Brain microvascular endothelial cell (primary cell): Measurements from ENCODE around the gene OPRL1.

Experiments
- DNase-seq: peaks from one replicate; pipeline ENCODE4 v3.0.0-alpha.2; 2020
- H3K27ac ChIP-seq: fragments of 250-450 bp; sonication (Bioruptor Pico); 2 replicates; pipeline ENCODE4 v1.5.1; 2020; ENCODE audit warnings: mild to moderate bottlenecking, moderate library complexity
- H3K27me3 ChIP-seq: fragments of 250-450 bp; sonication (Bioruptor Pico); replicated peaks from 2 replicates; pipeline ENCODE4 v1.5.1; 2020; ENCODE audit warnings: mild to moderate bottlenecking
- H3K36me3 ChIP-seq: fragments of 250-450 bp; sonication (Bioruptor Pico); replicated peaks from 2 replicates; pipeline ENCODE4 v1.5.1; 2020; ENCODE audit warnings: mild to moderate bottlenecking
- H3K4me3 ChIP-seq: 2 replicates; pipeline ENCODE4 v1.5.1; 2011; ENCODE audit warnings: low read depth, mild to moderate bottlenecking, control low read depth, low read length, moderate library complexity
- CTCF ChIP-seq: IDR thresholded peaks from 2 replicates; pipeline ENCODE4 v1.5.1; 2011; ENCODE audit warnings: low read depth, mild to moderate bottlenecking, moderate library complexity, low read length, control low read depth, inconsistent platforms; ENCODE audit errors: missing control alignments
- in situ Hi-C: cut with HindIII; loops from 2 replicates; pipeline ENCODE4 v1.10.0; 2017; ENCODE audit warnings: low sequenced_read_pairs, low pct_ligation_motif_present

Gene OPRL1

DNA sequence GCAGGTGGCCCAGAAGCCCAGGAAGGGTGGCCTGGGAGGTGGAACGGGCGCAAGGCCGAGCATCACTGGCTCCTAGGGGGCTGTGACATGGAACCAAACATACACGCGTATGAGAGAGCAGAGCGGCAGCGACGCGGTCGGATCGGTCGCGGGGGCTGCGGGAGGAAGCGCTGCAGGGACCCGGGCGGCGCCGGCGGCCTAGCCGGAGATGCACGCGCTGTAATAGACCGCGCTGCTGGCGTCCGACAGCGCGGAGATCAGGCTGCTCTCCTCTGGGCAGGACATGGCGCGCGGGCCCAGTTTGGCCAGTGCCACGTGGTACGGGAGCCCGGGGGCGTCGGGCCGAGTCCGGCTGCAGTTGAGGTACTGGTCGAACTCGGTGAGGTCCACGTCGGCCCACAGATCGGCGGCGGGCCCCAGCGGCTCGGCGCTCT, 31.9 kb upstream of the OPRL1 start:
- no peak for TF ChIP-seq CTCF
- Histone ChIP-seq H3K27ac (no peak overlapping the region), H3K27me3 (peaks cover 20% of the 10 kb centered on the region), H3K36me3 (no peaks in the 10 kb centered on the region), H3K4me3 (no peak overlapping the region)
- DNase-seq, result no peak
- in situ Hi-C loops, result no loop called here

- Histone ChIP-seq H3K4me3 (no peak overlapping the region), H3K27me3 (peaks cover 20% of the 10 kb centered on the region), H3K27ac (no peak overlapping the region), H3K36me3 (no peaks in the 10 kb centered on the region)
- no peak for DNase-seq
- TF ChIP-seq CTCF, result no peak
- in situ Hi-C loops, result no loop called here
Observed at GRCh38 chr20:64048402-64049044, 31.4 kb upstream of the OPRL1 start.

- DNase-seq, result no peak
Observed at GRCh38 chr20:64049060-64049877, 30.6 kb upstream of the OPRL1 start, which contains the start of gene SOX18. Gene SOX18, minus strand, starts transcription at chr20:64049639. Its CDS starts 123 bp downstream, at chr20:64049516.

DNA sequence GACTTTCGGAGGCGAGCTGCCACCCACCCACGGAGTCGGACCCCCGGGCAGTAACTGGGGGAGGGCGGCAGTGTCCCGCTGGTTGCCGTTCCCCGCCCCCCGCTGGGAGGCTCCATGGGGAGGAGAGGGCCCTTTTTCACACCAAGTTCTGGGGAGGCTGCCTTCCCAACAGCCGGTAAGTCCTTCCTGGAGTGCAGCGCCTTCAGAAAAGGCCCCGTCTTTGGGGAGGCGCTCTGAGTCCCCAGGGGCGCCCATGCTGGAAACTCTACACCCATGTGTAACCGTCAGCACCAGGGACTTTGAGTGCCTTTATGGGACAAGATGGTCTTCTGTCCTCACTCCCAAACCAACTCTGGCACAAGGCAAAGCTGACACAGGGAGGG, 30.0 kb upstream of the OPRL1 start:
- in situ Hi-C loops, result no loop called here
- H3K4me3 ChIP-seq, result no peak overlapping the region

More at GRCh38 chr20:64049060-64049877, 30.6 kb upstream of the OPRL1 start, which contains the start of gene SOX18:
- H3K27ac ChIP-seq, result no peak within 1 kb of the TSS
- H3K4me3 ChIP-seq, result no peak within 1 kb of the TSS
- in situ Hi-C loops, result no loop called here
- peaks cover 20% of the 10 kb centered on the region for H3K27me3 ChIP-seq
- no peaks in the 10 kb centered on the region for H3K36me3 ChIP-seq
- no peak for TF ChIP-seq CTCF

GRCh38 chr20:64050261-64051032, 29.4 kb upstream of the OPRL1 start:
- H3K27ac ChIP-seq, result no peak overlapping the region
- H3K4me3 ChIP-seq, result no peak overlapping the region
- H3K27me3 ChIP-seq, result peaks cover 20% of the 10 kb centered on the region
- no peaks in the 10 kb centered on the region for H3K36me3 ChIP-seq
- in situ Hi-C loops, result no loop called here
- no peak for DNase-seq
- TF ChIP-seq CTCF, result no peak

More for the DNA sequence above, 30.0 kb upstream of the OPRL1 start:
- no peak for DNase-seq
- H3K27me3 ChIP-seq, result peaks cover 20% of the 10 kb centered on the region
- no peak overlapping the region for H3K27ac ChIP-seq
- TF ChIP-seq CTCF, result no peak
- H3K36me3 ChIP-seq, result no peaks in the 10 kb centered on the region
